ENCODE data around the gene NXNL2.

NXNL2 gene

DNA sequence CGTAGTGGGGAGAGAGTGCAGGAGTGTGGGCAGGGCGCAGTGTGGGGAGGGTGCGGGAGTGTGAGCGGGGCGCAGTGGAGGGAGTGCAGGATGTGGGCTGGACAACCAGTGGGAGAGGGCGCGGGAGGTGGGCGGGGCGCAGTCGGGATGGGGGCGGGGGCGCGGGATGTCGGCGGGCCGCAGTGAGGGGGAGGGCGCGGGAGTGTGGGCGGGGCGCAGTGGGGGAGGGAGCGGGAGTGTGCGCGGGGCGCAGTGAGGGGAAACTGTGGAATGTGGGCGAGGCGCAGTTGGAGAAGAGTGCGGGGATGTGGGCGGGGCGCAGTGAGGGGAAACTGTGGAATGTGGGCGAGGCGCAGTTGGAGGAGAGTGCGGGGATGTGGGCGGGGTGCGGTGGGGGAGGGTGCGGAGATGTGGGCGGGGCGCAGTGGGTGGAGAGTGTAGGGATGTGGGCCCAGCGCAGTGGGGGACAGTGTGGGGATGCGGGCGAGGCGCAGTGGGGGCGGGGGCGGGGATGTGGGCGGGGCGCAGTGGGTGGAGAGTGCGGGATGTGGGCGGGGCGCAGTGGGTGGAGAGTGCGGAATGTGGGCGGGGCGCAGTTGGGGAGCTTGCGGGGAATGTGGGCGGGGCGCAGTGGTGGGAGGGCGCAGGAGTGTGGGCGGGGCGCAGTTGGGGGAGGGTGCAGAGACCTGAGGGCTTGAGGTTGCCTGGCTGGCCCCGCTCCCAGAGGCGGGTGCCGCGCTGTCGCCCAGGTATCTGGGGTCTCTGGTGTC, at the start of gene NXNL2:
NXNL2 (plus strand) TSS at position 723 of the 770 bp plus-strand sequence. CDS start 257 bp downstream, outside the sequence.
- peak; percentile 58 for DNase-seq

DNA sequence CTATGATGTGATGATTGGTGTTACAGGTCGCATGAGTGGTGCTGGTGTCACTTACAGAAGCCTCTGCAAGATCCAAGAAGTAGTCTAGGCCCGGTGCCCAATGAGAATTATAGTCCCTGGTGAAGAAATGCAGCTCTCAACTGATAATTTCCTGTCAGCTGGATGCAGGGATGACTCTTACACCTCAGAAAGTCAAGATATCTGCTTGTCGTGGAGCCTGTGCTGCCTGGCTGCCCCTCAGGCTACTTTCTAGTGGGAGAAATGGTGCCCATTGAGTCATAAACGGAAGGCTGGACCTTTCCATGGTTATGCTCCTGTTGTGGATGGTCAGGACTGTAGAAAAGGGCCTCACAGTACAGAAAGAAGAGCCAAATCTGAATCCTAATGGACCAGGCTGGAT, 46.8 kb upstream of the NXNL2 start:
- no peak for DNase-seq

DNA sequence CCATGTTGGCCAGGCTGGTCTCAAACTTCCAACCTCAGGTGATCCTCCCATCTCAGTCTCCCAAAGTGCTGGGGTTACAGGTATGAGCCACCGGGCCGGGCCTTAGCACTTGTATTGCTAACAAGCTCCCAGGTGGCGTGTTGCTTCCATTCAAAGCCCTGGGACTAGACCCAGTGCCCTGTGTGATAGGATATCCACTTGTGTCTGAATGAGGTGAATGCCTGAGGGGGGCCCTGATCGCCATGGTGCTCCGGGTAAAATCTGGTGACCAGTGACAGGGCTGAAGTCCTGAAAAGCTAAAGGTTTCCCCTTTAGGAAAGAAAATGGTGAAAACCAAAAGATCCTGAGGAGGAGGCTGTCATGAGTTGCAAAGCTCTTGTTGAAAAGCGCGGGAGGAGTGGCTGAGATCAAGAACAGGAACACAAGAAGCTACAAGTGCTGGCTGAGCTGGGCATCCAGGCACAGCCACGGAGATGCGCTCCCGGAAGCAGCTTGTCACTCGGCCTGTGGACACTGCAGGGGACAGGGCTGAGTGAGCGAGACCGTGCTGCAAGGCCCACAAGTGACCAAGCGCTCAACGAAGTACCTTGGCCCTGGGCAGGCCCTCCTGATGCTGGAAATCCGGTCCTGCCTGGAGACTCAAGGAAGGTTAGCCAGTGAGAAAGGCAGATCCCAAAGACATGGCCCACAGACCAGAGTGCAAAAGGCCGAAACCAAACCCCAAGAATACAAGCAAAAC, 39.8 kb upstream of the NXNL2 start:
- no peak for DNase-seq

DNA sequence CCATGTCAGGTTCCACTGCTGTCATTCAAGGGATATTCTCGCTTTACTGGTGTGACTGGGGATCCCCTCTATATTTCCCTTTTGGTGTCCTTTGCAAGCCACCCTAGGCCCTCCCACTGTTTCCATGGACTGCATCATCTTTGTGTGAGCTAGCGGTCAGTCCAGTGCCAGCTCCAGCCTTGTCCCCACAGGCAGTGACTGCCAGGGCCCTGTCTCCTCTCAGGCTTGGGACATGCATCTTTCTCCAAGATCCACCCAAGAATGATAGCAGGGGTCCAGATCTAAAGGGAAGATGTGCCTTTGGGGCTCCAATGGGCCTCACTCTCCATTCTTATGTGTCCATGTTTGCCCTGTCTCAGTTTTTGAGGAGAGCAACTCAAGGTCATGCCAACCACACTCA, 37.8 kb upstream of the NXNL2 start:
- no peak for DNase-seq

DNA sequence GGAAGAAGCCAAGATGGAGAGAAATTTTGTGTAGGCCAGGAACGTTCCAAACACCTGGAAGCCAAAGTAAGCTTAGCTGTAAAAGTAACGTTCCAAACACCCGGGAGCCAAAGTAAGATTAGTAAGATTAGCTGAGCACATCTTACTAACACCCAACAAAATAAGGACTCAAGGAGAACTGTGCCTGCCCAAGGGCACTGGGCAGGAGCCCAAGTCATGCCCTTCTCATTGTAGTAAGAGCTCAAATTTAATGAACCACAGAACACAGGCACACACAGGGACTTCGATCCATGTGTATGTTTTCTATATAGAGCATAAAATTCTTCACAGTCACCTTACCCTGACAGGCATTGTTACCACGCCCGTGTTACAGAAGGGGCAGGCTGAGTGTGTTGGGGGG, 36.1 kb upstream of the NXNL2 start:
- DNase-seq = no peak

DNA sequence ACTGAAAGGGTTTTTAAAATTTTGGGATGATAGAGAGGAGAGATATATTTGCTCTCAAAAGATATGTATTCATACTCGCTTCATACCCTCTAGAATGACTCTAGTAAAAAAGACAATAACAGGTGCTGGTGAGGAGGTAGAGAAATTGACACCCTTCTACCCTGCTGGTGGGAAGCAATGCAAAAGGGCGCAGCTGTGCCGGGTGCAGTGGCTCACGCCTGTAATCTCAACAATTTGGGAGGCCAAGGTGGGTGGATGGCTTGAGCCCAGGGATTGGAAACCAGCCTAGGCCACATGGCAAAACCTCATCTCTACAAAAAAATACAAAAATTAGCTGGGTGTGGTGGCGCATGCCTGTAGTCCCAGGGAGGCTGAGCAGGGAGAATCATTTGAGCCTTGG, 33.9 kb upstream of the NXNL2 start:
- DNase-seq = no peak

DNA sequence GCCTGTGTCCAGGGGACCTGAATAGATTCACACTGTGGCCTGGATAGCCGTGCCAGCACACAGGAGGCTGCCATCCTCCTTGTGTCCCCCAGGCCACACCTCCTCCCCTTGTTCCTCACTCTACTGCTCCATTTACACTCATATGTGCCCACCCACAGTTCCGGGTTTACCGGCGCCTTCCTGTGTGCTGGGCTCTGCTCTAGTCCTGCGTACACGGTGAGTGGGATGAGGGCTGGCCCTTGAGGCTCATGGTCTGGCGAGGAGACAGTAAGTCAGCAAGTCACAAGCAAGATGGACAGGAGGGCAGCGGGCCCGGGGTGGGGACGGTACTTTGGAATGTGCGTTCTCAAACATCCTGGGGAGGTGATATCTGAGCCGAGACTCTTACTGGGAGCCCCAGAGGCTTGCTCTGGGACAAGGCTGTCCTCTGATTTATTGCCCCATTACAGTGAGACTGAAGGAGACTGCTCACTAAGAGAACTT, 32.4 kb upstream of the NXNL2 start:
- no peak for DNase-seq

DNA sequence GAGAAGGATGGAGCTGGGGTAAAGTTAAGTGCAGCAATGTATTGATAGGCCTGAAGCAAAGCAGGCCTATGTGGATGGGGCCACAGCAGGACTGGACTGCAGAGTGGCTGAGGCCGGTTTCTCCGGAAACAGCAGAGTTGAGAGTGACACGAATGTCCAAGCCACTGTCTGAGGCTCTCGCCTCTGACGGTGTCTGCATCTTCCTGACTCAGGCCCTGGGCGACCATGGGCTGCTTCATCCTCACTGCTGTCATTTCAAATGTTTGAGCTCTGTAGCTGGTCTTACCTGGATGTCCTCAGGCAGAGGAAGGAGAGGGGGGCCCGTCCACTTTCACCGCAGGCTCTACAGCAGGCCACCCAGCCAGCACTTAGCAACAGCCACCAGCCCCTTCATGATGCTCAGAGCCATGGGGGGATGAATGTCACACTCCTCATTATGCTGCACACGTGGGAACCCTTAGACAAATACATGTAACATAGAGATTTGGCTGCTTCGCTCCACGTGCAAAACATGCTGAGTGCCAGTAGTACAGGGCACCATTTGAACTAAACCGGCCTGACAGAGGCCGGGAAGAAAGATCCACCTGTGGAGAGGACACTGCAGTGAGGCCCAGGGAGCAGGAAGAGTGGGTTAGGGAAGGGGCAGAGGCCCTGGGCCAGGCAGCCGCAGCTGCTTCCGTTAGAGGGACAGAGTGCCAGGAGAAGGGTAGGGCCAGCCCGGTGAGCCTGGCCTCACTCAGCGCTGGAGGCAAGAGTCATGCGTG, 31.7 kb upstream of the NXNL2 start:
- no peak for DNase-seq

DNA sequence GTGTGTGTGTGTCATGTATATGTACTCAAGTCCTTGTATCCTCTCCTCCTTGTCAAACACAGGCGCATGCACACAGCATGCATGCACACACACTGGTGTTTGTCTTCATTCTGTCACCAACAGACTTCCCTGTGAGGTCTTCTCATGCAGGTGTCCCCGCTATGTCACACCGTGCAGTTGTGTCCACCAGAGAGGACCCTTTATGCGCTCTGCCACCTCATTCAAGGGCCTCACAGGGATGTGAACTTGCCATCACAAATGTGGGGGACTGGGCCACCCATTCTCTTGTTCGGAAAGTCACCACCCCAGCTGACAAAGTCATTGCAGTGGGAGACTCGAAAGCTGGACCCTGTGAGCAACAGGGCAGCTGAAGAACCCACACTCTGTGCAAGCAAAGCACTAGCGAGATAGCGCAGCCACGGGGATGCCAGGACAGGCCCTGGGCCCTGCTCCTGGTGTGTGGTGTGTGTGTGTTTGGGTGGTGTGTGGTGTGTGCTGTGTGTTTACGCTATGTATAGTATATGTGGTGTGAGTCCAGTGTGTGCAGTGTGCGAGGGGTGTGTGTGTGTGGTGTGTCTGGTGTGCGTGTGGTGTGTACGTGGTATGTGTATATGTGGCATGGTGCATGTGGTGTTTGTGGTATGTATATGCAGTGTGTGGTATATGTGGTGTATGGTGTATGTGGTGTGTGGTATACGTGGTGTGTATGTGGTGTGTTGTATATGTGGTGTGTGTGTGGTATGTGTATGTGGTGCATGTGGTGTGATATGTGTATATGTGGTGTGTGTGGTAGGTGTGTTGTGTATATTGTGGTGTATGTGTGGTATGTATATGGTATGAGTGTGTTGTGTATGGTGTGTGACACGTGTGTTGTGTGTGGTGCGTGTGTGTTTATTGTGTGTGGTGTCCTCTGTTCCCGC, 30.9 kb upstream of the NXNL2 start:
- no peak for DNase-seq

DNA sequence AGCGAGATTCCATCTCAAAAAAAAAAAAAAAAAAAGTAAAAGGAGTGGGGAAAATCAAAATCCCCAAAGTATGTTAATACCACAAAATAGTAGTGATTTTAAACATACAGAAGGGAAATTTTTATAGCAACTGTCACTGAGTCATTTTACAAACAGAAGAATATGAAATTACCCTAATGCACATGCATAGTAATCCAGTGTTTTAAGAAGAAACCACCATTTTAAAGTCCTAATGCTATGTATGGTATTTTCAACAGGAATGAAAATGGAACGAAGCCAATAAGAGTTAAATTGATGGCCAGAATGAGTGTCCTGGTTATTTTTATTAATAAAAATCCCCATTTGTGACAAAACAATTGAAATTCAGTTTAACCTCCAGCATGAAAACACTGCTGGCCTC, 26.7 kb upstream of the NXNL2 start:
- no peak for DNase-seq

DNA sequence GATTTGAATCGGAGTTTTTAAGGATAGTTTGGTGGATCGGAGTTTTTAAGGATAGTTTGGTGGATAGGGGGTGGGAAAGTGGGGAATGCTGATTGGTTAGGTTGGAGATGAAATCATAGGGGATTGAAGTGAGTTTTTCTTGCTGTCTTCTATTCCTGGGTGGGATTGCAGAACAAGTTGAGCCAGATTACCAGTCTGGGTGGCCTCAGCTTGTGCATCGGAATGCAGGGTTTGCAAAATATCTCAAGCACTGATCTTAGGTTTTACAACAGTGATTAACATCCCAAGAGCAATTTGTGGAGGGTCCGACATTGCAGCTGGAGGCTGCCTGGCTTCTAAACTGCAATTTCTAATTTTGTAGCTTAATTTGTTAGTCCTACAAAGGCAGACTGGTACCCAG, 23.1 kb upstream of the NXNL2 start:
- no peak for DNase-seq

DNA sequence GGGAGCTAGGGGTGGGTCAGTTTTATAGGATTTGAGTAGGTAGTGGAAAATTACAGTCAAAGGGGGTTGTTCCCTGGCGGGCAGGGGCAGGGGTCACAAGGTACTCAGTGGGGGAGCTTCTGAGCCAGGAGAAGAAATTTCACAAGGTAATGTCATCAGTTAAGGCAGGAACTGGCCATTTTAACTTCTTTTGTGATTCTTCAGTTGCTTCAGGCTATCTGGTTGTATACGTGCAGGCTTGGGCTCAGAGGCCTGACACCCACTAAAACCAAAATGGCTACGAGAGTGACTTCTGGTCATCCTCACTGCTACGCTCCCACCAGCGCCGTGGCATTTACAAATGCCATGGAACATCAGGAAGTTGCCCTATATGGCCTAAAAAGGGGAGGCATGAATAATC, 20.7 kb upstream of the NXNL2 start:
- DNase-seq = no peak

DNA sequence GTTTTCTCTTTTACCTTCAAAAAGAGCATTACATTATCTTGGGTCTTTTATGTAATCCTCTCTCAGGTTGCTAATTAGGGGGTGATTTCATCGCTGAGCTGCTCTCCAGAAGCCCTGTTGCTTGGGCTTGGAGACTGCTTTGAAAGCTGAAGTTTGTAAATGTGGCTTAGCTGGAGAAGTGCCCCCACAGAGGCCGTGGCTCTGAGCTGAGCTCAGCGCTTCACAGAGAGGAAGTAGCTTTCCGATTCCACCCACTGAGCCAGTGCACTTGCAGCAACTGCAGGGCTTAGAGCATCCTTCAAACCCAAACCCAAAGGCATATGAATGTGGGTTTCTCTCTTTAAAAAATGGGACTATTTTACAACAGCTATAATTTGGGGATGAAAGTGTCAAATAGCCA, 13.7 kb upstream of the NXNL2 start:
- no peak for DNase-seq

DNA sequence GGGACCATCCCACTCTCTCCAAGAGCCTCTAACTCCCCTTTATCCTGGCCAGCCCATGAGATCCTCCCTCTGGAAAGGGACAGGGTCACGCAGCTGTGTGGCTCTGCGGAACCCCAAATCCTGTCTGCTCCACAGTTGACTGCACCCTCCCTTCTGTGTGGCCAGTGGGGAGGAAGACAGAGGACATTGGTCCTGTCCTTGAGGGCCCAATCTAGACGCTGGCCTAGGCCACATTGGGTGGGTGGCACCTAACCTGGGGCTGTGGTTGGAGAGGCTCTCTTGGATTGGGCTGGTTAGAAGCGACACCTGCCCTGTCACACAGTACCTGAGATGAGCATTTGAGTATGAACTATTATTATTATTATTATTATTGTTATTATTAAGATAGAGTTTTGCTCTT, 12.6 kb upstream of the NXNL2 start:
- DNase-seq = no peak

DNA sequence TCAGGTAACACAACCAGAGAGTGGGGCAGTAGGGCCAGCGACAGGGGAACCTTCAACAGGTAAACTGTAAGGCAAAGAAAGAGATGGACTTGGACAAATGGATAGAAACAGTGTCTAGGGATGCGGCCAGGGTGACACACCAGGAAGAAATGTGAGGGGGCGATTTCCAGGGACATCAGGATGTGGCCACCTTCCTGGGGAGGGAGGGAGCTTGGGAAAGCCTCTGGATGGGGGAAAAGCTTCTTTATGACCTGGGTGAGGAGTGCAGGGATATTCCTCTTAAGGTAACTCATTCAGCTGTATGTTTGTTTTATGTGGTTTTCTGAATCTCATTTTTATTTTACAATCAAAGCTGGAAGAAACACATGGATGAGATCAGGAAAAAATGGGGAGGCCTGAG, 11.9 kb upstream of the NXNL2 start:
- no peak for DNase-seq

DNA sequence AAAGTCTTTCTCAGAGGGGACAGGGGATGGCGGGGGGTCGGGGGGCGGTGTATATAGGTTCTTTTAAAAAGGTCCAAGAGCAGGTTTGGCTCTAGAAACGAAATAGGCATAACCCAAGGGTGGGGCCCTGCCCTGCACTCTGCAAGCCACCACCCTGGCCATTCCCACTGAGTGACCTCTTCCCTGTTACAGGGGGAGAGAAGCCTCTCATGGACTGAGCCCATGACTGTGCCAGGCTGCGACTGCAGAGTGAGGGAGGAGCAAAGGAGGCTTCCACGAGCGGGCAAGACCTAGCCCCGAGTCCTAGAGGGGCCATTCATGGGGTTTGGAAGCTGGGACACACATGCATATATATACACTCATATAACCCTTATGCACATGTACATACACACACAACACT, 10.1 kb upstream of the NXNL2 start:
- no peak for DNase-seq

DNA sequence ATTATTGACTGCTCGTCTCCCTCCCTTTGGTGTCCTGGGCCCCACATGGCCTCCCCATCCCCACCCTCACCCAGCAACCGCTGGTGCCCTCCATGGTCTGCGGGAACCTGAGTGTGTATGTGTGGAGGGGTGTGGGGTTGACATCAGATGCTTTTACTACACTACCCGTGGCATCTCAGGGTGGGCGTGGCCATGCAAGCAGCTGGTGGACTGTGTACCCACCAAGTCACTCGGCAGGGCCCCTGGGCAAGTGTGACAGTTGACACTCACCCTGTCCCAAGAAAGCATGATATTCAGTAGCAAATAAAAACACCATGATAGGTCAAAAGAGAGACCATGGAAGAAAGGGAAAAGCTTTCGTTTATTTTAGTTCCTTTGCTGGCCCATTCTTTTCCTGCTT, 7.4 kb upstream of the NXNL2 start:
- DNase-seq = no peak

DNA sequence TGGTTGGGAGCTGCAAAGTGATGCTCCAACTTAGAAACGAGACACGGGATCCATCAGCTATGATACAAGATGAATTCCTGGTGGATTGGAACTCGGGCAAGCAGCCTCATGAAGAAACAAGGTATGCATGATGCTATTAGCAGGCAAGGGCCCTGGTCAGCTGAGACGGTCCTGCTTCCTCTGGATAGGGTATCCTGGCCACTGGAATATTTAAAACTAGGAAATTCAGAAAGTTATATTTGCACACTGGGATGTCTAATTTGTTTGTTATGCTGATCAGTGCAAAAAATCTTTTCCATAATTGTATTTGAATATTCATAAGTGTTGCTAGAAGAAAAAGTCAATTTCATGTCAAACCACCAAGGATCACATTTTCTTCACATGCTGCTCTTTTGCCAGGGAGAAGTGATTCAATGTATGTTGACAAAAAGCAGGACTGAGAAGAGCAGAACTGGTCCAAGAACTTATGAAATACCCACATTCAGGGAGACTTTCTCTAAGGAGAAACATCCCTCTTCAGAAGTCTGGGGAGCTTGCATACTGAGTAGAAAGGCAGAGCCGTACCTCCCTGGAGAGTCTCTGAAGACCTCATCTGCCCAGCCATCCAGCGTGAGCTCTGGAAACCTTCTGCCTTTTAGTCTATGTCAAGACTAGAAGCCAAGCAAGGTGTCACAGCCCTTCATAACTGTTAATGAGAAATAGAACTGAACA, 6.7 kb upstream of the NXNL2 start:
- no peak for DNase-seq

DNA sequence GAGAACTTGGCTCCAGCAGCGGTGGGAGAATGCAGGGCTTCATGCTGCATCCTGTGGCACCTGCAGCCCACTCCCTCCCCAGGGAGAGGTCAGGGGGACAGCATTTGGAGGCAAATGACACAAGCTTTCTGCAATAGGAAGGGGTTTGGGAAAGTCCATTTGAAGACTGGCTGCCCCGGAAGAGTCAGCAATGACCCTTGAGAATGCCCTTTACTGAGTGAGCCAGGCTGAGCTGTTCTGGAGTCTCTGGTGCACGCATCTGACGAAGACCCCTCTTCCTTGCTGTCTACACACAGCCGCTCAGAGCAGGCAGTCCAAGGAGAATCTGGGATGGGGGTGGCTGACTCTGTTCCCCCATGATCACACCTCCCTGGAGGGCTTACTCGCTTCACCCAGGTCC, 5.5 kb upstream of the NXNL2 start:
- no peak for DNase-seq

DNA sequence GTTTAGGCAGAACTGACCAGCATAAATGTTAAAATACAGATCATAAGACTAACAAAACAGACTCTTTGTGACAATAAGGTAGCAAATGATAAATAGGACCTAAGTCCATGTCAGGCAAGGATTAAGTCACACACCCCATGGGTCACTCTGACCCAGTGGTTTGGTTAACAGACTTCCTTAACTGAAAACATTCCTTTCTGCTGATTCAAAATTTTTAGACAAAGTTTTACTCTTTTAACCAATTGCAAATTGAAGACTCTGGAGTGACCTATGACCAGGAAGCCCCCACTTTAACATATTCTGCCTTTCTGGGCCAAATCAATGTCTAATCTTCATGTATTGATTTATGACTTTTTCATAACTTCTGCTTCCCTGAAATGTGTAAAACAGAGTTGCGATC, 4.9 kb upstream of the NXNL2 start:
- DNase-seq = no peak

DNA sequence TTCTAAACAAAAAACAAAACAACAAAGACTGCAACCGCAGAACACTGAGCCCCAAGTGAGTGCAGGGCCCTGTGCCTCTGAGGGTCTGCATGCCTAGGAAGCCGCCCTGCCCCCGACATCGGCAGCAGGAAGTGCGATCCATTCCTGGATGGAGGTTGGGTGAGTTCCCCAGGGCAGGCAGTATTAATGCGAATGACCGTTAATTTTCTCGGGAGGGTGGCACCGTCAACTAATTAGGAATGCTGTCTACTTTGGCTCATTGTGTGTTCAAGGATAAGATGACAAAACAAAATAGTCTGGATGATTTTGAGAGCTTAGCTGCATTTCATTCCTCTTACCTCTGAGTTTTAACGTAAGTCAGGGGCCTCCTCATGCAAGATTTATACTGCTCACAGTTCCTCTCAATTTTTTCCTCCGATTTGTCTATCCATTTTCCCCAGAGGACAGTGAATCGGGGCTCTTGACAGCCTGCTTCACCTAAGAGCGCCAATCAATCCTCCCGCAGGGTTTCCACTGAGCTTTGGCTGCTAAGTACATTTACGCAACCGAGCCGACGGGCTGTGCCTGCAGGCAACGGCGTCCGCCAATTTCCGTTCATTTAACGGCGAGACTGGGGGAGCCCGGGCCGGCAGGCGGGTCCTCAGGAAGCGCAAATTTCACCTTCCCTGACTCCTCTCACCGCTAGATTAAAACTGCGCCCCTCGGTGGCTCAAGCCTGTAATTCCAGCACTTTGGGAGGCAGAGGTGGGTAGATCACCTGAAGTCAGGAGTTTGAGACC, 2.9 kb upstream of the NXNL2 start:
- DNase-seq = peak; percentile 40
